ENCODE results near the gene ALK.
A peak's percentile ranks its signal among the peaks of the same experiment; 100 is the strongest.

The ALK gene

GRCh38 chr2:29215073-29215472 lies 706.3 kb downstream of the ALK start:
- no peak for DNase-seq

GRCh38 chr2:29213888-29214291 lies 707.5 kb downstream of the ALK start:
- DNase-seq, result no peak

GRCh38 chr2:29212009-29212408 lies 709.4 kb downstream of the ALK start:
- DNase-seq, result no peak

GRCh38 chr2:29209551-29209950 lies 711.8 kb downstream of the ALK start:
- DNase-seq, result no peak

- peak; percentile 10 for DNase-seq
Observed at GRCh38 chr2:29207352-29208148, 713.8 kb downstream of the ALK start.

GRCh38 chr2:29206941-29207340 lies 714.4 kb downstream of the ALK start:
- no peak for DNase-seq

- no peak for DNase-seq
Observed at GRCh38 chr2:29202819-29203495, 718.4 kb downstream of the ALK start.

GRCh38 chr2:29201979-29202378 lies 719.4 kb downstream of the ALK start:
- no peak for DNase-seq

GRCh38 chr2:29196792-29197788 lies 724.3 kb downstream of the ALK start:
- DNase-seq, result peak; percentile 56

- no peak for DNase-seq
Observed at GRCh38 chr2:29195796-29196195, 725.6 kb downstream of the ALK start.

GRCh38 chr2:29193681-29194080 lies 727.7 kb downstream of the ALK start:
- no peak for DNase-seq

- DNase-seq, result no peak
Observed at GRCh38 chr2:29193111-29193510, 728.3 kb downstream of the ALK start.

GRCh38 chr2:29192526-29192925 lies 728.9 kb downstream of the ALK start:
- DNase-seq, result no peak

- no peak for DNase-seq
Observed at GRCh38 chr2:29191817-29192216, 729.6 kb downstream of the ALK start.

GRCh38 chr2:29189052-29189451 lies 732.3 kb downstream of the ALK start:
- DNase-seq, result no peak

GRCh38 chr2:29187926-29188325 lies 733.5 kb downstream of the ALK start:
- no peak for DNase-seq

GRCh38 chr2:29186817-29187216 lies 734.6 kb downstream of the ALK start:
- no peak for DNase-seq

- DNase-seq, result no peak
Observed at GRCh38 chr2:29184531-29184930, 736.9 kb downstream of the ALK start.

- DNase-seq, result no peak
Observed at GRCh38 chr2:29182920-29183319, 738.5 kb downstream of the ALK start.

- DNase-seq, result no peak
Observed at GRCh38 chr2:29182334-29182733, 739.1 kb downstream of the ALK start.

GRCh38 chr2:29175338-29175737 lies 746.0 kb downstream of the ALK start:
- DNase-seq, result no peak

GRCh38 chr2:29174937-29175336 lies 746.4 kb downstream of the ALK start:
- DNase-seq, result no peak
